Osteoblast (primary cell): Measurements from ENCODE around the gene HUS1B. TPM values are rescaled to one million over a fixed set of nuclear protein-coding genes. Genes with fewer than 3 reads are reported as not detected.

Experiments used
- DNase-seq: peaks from one replicate; pipeline ENCODE4 v3.0.0; 2011; ENCODE audit warnings: low spot score, mixed read lengths; ENCODE audit not compliant: insufficient read length; ENCODE audit errors: missing footprints
- H2AFZ ChIP-seq: 2 replicates; pipeline ENCODE4 v1.6.0; 2011; ENCODE audit warnings: mild to moderate bottlenecking, low read length
- H3K27ac ChIP-seq: 2 replicates; pipeline ENCODE4 v1.5.1; 2011; ENCODE audit warnings: mild to moderate bottlenecking, low read depth, low read length, moderate library complexity
- H3K27me3 ChIP-seq: 2 replicates; pipeline ENCODE4 v1.6.0; 2012; ENCODE audit warnings: mild to moderate bottlenecking, control low read depth, inconsistent platforms, low read length, moderate library complexity; ENCODE audit not compliant: insufficient read depth
- H3K36me3 ChIP-seq: 2 replicates; pipeline ENCODE4 v1.5.1; 2011; ENCODE audit warnings: mild to moderate bottlenecking, low read length, control low read depth, moderate library complexity; ENCODE audit not compliant: insufficient read depth
- H3K4me1 ChIP-seq: 2 replicates; pipeline ENCODE4 v1.5.1; 2011; ENCODE audit warnings: mild to moderate bottlenecking, low read length, control low read depth, moderate library complexity; ENCODE audit not compliant: insufficient read depth
- H3K4me2 ChIP-seq: 2 replicates; pipeline ENCODE4 v1.6.0; 2011; ENCODE audit warnings: mild to moderate bottlenecking, low read length; ENCODE audit not compliant: insufficient read depth
- H3K4me3 ChIP-seq: fragments of 200-600 bp; sonication (generic); 3 replicates; pipeline ENCODE4 v1.5.1; 2012; ENCODE audit warnings: mild to moderate bottlenecking, low read length, inconsistent platforms; ENCODE audit not compliant: insufficient read depth
- H3K79me2 ChIP-seq: 2 replicates; pipeline ENCODE4 v1.6.0; 2012; ENCODE audit warnings: mild to moderate bottlenecking, low read length, control low read depth, inconsistent platforms; ENCODE audit not compliant: insufficient read depth
- H3K9me3 ChIP-seq: 2 replicates; pipeline ENCODE4 v1.5.1; 2011; ENCODE audit warnings: low read depth, low read length, control low read depth
- H4K20me1 ChIP-seq: 2 replicates; pipeline ENCODE4 v1.6.0; 2012; ENCODE audit warnings: mild to moderate bottlenecking, low read length, control low read depth; ENCODE audit not compliant: insufficient read depth
- CTCF ChIP-seq: IDR thresholded peaks from 2 replicates; pipeline ENCODE4 v1.5.1; 2011; ENCODE audit warnings: mild to moderate bottlenecking, low read depth, low read length, moderate library complexity; ENCODE audit errors: extremely low read depth
- total RNA-seq: library from RNA; depleted of rRNA; stranded (reverse); fragments of >200 nt; gene quantifications from 2 replicates; pipeline ENCODE4 v1.2.3, GENCODE V29; 2012

The HUS1B gene
- total RNA-seq, 1 donor, result 0.72 TPM

- Histone ChIP-seq H3K27ac (no peak overlapping the region), H3K9me3 (no peaks in the 10 kb centered on the region), H3K27me3 (no peaks in the 10 kb centered on the region), H3K4me3 (no peak overlapping the region), H4K20me1 (peaks cover 7% of the 10 kb centered on the region), H3K36me3 (no peaks in the 10 kb centered on the region), H2AFZ (no peak overlapping the region), H3K4me1 (no peaks in the 10 kb centered on the region), H3K79me2 (peaks cover 16% of the 10 kb centered on the region), H3K4me2 (no peak overlapping the region)
- no peak for DNase-seq
- no peak for TF ChIP-seq CTCF
Observed at GRCh38 chr6:650098-650497, 6.8 kb downstream of the HUS1B start.

GRCh38 chr6:642805-643204, 14.1 kb downstream of the HUS1B start:
- Histone ChIP-seq H3K4me2 (no peak overlapping the region), H4K20me1 (peaks cover 22% of the 10 kb centered on the region), H3K4me1 (no peaks in the 10 kb centered on the region), H3K79me2 (peaks cover 37% of the 10 kb centered on the region), H2AFZ (no peak overlapping the region), H3K27me3 (no peaks in the 10 kb centered on the region), H3K4me3 (no peak overlapping the region), H3K9me3 (no peaks in the 10 kb centered on the region), H3K27ac (no peak overlapping the region), H3K36me3 (no peaks in the 10 kb centered on the region)
- no peak for TF ChIP-seq CTCF
- DNase-seq, result no peak

GRCh38 chr6:641225-641985, 15.5 kb downstream of the HUS1B start:
- Histone ChIP-seq H2AFZ (no peak overlapping the region), H3K4me2 (no peak overlapping the region), H3K27me3 (no peaks in the 10 kb centered on the region), H4K20me1 (peaks cover 22% of the 10 kb centered on the region), H3K9me3 (no peaks in the 10 kb centered on the region), H3K4me3 (no peak overlapping the region), H3K36me3 (peaks cover 6% of the 10 kb centered on the region), H3K4me1 (no peaks in the 10 kb centered on the region), H3K27ac (no peak overlapping the region), H3K79me2 (peaks cover 33% of the 10 kb centered on the region)
- no peak for TF ChIP-seq CTCF
- no peak for DNase-seq

- H3K4me1 ChIP-seq, result no peaks in the 10 kb centered on the region
- DNase-seq, result no peak
- no peaks in the 10 kb centered on the region for H3K27me3 ChIP-seq
- H2AFZ ChIP-seq, result no peak overlapping the region
- no peak for TF ChIP-seq CTCF
- no peak overlapping the region for H3K4me3 ChIP-seq
- no peak overlapping the region for H3K4me2 ChIP-seq
- peaks cover 11% of the 10 kb centered on the region for H3K79me2 ChIP-seq
- no peaks in the 10 kb centered on the region for H3K9me3 ChIP-seq
- H3K36me3 ChIP-seq, result peaks cover 6% of the 10 kb centered on the region
- H3K27ac ChIP-seq, result no peak overlapping the region
- peaks cover 16% of the 10 kb centered on the region for H4K20me1 ChIP-seq
Observed at GRCh38 chr6:636488-636887, 20.4 kb downstream of the HUS1B start.
